Measurements from ENCODE around the gene DPF3. TPM values are rescaled to one million over a fixed set of nuclear protein-coding genes. Genes with fewer than 3 reads are reported as not detected.

Gene DPF3
- total RNA-seq, 3 donors from 2014 or later = 9.3 to 21.9 (median 10.9) TPM

DNA sequence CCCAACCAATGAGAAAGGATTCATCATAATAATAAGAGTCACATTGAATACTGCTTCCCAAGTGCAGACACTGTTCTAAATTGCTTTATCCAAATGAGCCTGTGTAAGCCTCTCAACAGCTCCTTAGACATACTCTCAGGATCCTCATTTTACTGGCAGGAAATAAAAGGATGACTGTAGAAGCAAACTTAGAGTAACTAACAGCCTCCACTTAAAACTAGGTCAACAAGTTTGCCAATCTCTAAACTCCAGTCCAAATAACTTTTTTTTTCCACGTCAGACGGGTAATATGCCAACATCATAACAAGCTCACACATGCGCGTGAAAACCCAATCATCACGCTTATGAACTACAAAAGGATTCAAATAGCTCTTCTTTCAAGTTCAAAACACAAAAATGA lies 15.3 kb upstream of the DPF3 start:
- Histone ChIP-seq H3K9me3 (no peaks in the 10 kb centered on the region), H3K4me3 (no peak overlapping the region), H3K36me3 (ENCODE audit: low read depth) (no peaks in the 10 kb centered on the region), H3K4me1 (ENCODE audit: low read depth) (peaks cover 11% of the 10 kb centered on the region)
- ATAC-seq (no peak), DNase-seq (no peak)
- TF ChIP-seq, protein P1, sequence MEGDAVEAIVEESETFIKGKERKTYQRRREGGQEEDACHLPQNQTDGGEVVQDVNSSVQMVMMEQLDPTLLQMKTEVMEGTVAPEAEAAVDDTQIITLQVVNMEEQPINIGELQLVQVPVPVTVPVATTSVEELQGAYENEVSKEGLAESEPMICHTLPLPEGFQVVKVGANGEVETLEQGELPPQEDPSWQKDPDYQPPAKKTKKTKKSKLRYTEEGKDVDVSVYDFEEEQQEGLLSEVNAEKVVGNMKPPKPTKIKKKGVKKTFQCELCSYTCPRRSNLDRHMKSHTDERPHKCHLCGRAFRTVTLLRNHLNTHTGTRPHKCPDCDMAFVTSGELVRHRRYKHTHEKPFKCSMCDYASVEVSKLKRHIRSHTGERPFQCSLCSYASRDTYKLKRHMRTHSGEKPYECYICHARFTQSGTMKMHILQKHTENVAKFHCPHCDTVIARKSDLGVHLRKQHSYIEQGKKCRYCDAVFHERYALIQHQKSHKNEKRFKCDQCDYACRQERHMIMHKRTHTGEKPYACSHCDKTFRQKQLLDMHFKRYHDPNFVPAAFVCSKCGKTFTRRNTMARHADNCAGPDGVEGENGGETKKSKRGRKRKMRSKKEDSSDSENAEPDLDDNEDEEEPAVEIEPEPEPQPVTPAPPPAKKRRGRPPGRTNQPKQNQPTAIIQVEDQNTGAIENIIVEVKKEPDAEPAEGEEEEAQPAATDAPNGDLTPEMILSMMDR (IDR thresholded peaks at IDR 0.05) = no peak
- intact Hi-C loops (cut with DNase I, micrococcal nuclease) = no loop called here

DNA sequence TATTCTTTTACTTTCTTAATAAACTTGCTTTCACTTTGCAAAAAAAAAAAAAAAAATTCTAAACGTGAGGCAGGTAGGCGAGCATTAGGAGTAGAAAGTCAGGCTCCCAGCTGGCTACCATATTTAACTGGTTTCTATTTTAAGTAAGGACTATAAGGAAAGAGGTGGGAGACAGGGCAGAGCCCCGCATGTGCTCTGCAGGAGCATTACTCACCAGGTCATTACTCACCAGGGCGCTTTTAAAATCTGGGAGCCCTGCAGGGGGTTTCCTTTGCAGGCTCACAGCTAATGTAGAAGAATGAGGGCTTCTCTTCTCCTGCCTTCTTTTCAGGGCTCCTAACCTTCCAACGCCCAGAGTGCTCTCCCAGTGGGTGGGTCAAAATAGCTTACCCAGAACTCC lies 14.0 kb upstream of the DPF3 start:
- no peaks in the 10 kb centered on the region for H3K36me3 ChIP-seq (ENCODE audit: low read depth)
- TF ChIP-seq, protein P1 (IDR thresholded peaks at IDR 0.05) = no peak
- DNase-seq (no peak), ATAC-seq (peak; percentile 70)
- no peak overlapping the region for H3K4me3 ChIP-seq
- H3K9me3 ChIP-seq = no peaks in the 10 kb centered on the region
- intact Hi-C loops (cut with DNase I, micrococcal nuclease) = no loop called here
- peaks cover 11% of the 10 kb centered on the region for H3K4me1 ChIP-seq (ENCODE audit: low read depth)

DNA sequence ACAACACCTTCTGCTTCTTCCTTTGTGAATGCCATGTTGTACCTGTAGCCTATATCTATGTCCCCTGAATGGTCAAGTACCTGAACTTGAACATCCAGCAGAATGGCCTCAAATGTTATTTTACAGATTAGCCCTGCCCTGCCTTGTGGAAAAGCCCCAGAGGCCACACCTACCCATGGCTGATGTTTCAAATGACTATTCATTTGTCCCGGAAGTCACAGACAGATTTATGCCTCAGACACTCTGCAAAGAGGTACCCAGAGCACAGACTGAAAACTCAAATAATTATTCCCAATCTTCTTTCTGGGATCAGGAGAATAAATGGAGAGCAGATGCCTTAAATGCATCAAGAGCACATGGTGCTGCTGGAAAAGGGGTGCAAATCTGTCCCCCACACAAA lies 13.0 kb upstream of the DPF3 start:
- no peaks in the 10 kb centered on the region for H3K9me3 ChIP-seq
- no peaks in the 10 kb centered on the region for H3K36me3 ChIP-seq (ENCODE audit: low read depth)
- ATAC-seq (peak; percentile 73), DNase-seq (peak in 1 of 3 donors; percentile 53)
- intact Hi-C loops (cut with DNase I, micrococcal nuclease) = no loop called here
- H3K4me1 ChIP-seq (ENCODE audit: low read depth) = peaks cover 11% of the 10 kb centered on the region
- TF ChIP-seq, protein P1 (IDR thresholded peaks at IDR 0.05) = no peak
- no peak overlapping the region for H3K4me3 ChIP-seq

DNA sequence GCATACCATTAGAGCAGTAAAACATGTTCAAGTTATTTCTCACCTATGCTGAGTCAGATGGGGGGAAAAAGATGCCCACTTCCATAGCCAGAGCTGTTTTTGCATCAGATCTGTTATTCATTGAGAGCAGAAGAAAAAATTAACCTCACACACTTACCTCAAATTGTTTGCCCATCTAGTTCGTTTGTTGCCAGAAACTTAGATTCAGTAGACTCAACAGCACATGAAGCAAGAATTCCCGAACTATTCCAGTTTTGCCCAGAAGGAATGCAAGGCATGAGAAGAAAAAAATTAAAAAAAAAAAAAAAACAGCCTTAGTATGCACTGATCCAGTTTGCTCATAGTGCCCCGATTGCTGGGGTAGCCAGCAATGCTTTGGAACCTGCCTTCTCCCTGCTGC lies 12.4 kb upstream of the DPF3 start:
- Histone ChIP-seq H3K9me3 (no peaks in the 10 kb centered on the region), H3K36me3 (ENCODE audit: low read depth) (no peaks in the 10 kb centered on the region), H3K4me3 (no peak overlapping the region), H3K4me1 (ENCODE audit: low read depth) (peaks cover 11% of the 10 kb centered on the region)
- TF ChIP-seq, protein P1 (IDR thresholded peaks at IDR 0.05) = no peak
- intact Hi-C loops (cut with DNase I, micrococcal nuclease) = no loop called here
- no peak for ATAC-seq
- DNase-seq = no peak

DNA sequence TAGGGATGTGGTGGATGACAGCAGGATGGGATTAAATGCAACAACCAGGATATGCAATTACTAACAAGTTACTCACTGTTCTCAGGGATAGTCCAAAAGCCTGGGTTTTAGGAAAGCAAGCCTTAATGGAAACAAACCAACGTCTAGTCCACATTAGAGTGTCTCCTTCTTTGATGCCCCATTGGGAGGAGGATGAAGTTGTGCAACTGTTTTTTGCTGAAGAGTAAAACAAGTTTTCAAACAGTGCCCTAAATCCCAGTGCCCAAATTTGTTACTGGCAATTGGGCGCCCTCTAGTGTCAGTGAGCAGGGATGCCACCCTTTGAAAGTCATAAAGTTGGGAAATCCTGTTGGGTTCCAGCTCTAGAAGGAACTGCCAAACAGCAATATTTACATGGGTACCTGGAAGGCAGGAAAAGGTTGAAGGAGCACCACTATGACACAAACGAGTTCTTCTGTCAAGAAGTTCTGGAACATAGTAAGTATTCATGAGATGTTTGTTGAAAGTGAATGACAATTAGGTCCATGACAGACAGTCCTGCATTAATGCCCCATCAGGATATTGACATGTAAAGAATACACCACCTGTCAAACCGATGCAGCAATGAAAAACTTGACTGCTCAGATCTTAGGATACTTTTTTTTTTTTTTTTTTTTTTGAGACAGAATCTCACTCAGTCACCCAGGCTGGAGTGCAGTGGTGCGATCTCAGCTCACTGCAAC lies 11.1 kb upstream of the DPF3 start:
- peaks cover 11% of the 10 kb centered on the region for H3K4me1 ChIP-seq (ENCODE audit: low read depth)
- intact Hi-C loops (cut with DNase I, micrococcal nuclease) = loop anchor here (2.0 to 5.0 kb wide), 2 partner anchors 388 kb away; no protein-coding TSS in a partner anchor
- H3K4me3 ChIP-seq = no peak overlapping the region
- H3K9me3 ChIP-seq = no peaks in the 10 kb centered on the region
- DNase-seq = peak in 2 of 3 donors; percentile 51 to 72
- TF ChIP-seq, protein P1 (IDR thresholded peaks at IDR 0.05) = peak; percentile 84
- H3K36me3 ChIP-seq (ENCODE audit: low read depth) = no peaks in the 10 kb centered on the region
- peak; percentile 83 for ATAC-seq
